Liver (tissue), 3 donors: ENCODE results near the gene RAB6B.

ENCODE experiments used
- JUND ChIP-seq, 2 donors: IDR thresholded peaks; 2 replicates each; pipeline ENCODE4 v1.6.1; 2016; ENCODE audit warnings: antibody characterized with exemption in 2 of 2
- RXRA ChIP-seq, 2 donors: IDR thresholded peaks; 2 replicates each; pipeline ENCODE4 v1.6.1; 2017 to 2018; ENCODE audit warnings: antibody characterized with exemption in 2 of 2, mild to moderate bottlenecking in 1 of 2
- YY1 ChIP-seq: IDR thresholded peaks from 2 replicates; pipeline ENCODE4 v1.6.1; 2016; ENCODE audit warnings: antibody characterized with exemption, mild to moderate bottlenecking
- TF ChIP-seq, protein P1 (sequence below): fragments of 150-350 bp; IDR thresholded peaks from 2 replicates; pipeline ENCODE4 v1.5.1; 2017; ENCODE audit warnings: improper control_type of control experiment, low read depth, low read length; ENCODE audit not compliant: missing input control
- TF ChIP-seq, protein P2 (sequence below): IDR thresholded peaks from 2 replicates; pipeline ENCODE4 v1.6.1; 2016; ENCODE audit warnings: antibody characterized with exemption
- donor health status: healthy.
- donor health status: healthy.

DNA sequence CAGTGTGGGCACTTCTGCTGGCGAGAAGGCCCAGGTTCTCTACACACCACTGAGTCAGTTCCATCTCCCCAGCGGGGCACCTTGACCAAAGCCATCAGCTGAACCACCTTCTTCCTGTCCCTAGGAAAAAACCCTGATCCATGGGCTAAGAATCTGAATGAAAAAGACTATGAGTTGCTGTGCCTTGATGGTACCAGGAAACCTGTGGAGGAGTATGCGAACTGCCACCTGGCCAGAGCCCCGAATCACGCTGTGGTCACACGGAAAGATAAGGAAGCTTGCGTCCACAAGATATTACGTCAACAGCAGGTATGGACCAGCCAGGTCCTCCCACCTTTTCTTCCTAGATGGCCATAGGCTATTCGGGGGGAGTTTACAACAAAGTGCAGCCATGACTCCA lies 120.4 kb downstream of the RAB6B start:
- TF ChIP-seq, protein P1, sequence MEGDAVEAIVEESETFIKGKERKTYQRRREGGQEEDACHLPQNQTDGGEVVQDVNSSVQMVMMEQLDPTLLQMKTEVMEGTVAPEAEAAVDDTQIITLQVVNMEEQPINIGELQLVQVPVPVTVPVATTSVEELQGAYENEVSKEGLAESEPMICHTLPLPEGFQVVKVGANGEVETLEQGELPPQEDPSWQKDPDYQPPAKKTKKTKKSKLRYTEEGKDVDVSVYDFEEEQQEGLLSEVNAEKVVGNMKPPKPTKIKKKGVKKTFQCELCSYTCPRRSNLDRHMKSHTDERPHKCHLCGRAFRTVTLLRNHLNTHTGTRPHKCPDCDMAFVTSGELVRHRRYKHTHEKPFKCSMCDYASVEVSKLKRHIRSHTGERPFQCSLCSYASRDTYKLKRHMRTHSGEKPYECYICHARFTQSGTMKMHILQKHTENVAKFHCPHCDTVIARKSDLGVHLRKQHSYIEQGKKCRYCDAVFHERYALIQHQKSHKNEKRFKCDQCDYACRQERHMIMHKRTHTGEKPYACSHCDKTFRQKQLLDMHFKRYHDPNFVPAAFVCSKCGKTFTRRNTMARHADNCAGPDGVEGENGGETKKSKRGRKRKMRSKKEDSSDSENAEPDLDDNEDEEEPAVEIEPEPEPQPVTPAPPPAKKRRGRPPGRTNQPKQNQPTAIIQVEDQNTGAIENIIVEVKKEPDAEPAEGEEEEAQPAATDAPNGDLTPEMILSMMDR = no peak
- TF ChIP-seq, protein P2, sequence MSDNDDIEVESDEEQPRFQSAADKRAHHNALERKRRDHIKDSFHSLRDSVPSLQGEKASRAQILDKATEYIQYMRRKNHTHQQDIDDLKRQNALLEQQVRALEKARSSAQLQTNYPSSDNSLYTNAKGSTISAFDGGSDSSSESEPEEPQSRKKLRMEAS = peak; percentile 12
- TF ChIP-seq RXRA (IDR thresholded peaks at IDR 0.05) = peak in 1 of 2 donors; percentile 9
- TF ChIP-seq JUND (IDR thresholded peaks at IDR 0.05) = no peak
- no peak for TF ChIP-seq YY1
